ENCODE results near the gene TMEFF1.
"Not testable (repeated sequence)": the region's sequence is repeated elsewhere in the genome, so short reads cannot be mapped to it uniquely, and the experiment has no call there.

DNA sequence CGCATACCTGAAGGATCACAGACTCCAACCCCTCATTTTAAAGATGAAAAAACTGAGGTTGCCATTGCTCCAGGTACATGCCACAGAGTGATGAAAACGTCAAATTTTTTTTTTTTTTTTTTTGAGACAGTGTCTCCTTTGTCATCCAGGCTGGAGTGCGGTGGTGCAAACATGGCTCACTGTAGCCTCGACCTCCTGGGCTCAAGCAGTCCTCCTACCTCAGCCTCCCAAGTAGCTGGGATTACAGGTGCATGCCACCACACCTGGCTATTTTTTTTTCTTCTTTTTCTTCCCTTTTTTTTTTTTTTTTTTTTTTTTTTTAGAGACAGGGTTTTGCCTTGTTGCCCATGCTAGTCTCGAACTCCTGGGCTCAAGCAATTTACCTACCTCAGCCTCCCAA is 32.5 kb upstream of the TMEFF1 start:
- TF ChIP-seq, protein P1, sequence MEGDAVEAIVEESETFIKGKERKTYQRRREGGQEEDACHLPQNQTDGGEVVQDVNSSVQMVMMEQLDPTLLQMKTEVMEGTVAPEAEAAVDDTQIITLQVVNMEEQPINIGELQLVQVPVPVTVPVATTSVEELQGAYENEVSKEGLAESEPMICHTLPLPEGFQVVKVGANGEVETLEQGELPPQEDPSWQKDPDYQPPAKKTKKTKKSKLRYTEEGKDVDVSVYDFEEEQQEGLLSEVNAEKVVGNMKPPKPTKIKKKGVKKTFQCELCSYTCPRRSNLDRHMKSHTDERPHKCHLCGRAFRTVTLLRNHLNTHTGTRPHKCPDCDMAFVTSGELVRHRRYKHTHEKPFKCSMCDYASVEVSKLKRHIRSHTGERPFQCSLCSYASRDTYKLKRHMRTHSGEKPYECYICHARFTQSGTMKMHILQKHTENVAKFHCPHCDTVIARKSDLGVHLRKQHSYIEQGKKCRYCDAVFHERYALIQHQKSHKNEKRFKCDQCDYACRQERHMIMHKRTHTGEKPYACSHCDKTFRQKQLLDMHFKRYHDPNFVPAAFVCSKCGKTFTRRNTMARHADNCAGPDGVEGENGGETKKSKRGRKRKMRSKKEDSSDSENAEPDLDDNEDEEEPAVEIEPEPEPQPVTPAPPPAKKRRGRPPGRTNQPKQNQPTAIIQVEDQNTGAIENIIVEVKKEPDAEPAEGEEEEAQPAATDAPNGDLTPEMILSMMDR (IDR thresholded peaks at IDR 0.05; ENCODE audit: insufficient read depth, low read length, poor library complexity, severe bottlenecking), result not testable (repeated sequence)
- TF ChIP-seq EZH2phosphoT487 (conservative IDR thresholded peaks at IDR 0.05; ENCODE audit: low read length), result not testable (repeated sequence)

All from SU-DHL-6 (cell line).